GM12878 (cell line): ENCODE measurements around the gene MFSD6. TPM values are rescaled to one million over a fixed set of nuclear protein-coding genes. Genes with fewer than 3 reads are reported as not detected.

ENCODE experiments used
- ATAC-seq: fragments of 200-7000 bp; cut with Tn5 transposase; 3 replicates; pipeline ENCODE4 v1.9.1; 2020; ENCODE audit warnings: mild to moderate bottlenecking, moderate library complexity
- BruUV-seq: library from RNA; stranded (reverse); fragments of 400-500 nt; replicated peaks from 2 replicates; lab custom pipeline; 2021; lab: Mats Ljungman, UMichigan
- CTCF ChIA-PET: fragments of 300-600 bp; sonication (Branson Sonifier 250); formaldehyde crosslinking; extraction: SDS; loops from one replicate; lab custom pipeline; 2021; ENCODE audit warnings: inconsistent platforms; lab: Yijun Ruan, JAX
- POLR2A ChIA-PET: fragments of 350-600 bp; formaldehyde crosslinking; extraction: SDS; loops from one replicate; lab custom pipeline; 2021; ENCODE audit warnings: inconsistent platforms; lab: Charles Lee
- RAD21 ChIA-PET: fragments of 300-600 bp; sonication (Branson Sonifier 250); formaldehyde crosslinking; loops from one replicate; lab custom pipeline; 2023; ENCODE audit warnings: antibody characterized with exemption; ENCODE audit not compliant: unreplicated experiment; lab: Charles Lee
- SMC1A ChIA-PET: fragments of 300-600 bp; sonication (Branson Sonifier 250); formaldehyde crosslinking; loops from one replicate; lab custom pipeline; 2023; ENCODE audit not compliant: unreplicated experiment, uncharacterized antibody; lab: Charles Lee
- DNase-seq: peaks from one replicate; pipeline ENCODE4 v3.0.0-alpha.2; 2011; ENCODE audit warnings: low read depth, low spot score
- FAIRE-seq: peaks from 3 replicates; lab custom pipeline; 2011; peaks lifted over from hg19 to GRCh38; lab: Jason Lieb, UNC
- H2AFZ ChIP-seq: 2 replicates; pipeline ENCODE4 v1.6.0; 2011; ENCODE audit warnings: low read depth, low read length, control low read depth; ENCODE audit not compliant: control insufficient read depth
- H3K27ac ChIP-seq: 2 replicates; pipeline ENCODE4 v1.5.1; 2011; ENCODE audit warnings: control low read depth; ENCODE audit not compliant: control insufficient read depth, insufficient read depth
- H3K27me3 ChIP-seq, 2 experiments: replicated peaks in 1 of 2; 2 replicates each; pipeline versions ENCODE4 v1.6.0 to v1.6.1; 2011; ENCODE audit warnings: low read length in 1 of 2; ENCODE audit not compliant: control insufficient read depth in 2 of 2, insufficient read depth in 2 of 2
- H3K36me3 ChIP-seq, 2 experiments: 2 replicates each; pipeline ENCODE4 v1.5.1; 2011; ENCODE audit warnings: low read length in 1 of 2; ENCODE audit not compliant: control insufficient read depth in 2 of 2, insufficient read depth in 2 of 2
- H3K4me1 ChIP-seq: 2 replicates; pipeline ENCODE4 v1.6.1; 2011; ENCODE audit warnings: mild to moderate bottlenecking, low read length, moderate library complexity, mixed read lengths; ENCODE audit not compliant: control insufficient read depth, insufficient read depth
- H3K4me2 ChIP-seq: 2 replicates; pipeline ENCODE4 v1.6.0; 2011; ENCODE audit warnings: control low read depth; ENCODE audit not compliant: control insufficient read depth, insufficient read depth
- H3K4me3 ChIP-seq: fragments of 200-600 bp; sonication (generic); 2 replicates; pipeline ENCODE4 v1.5.1; 2016
- H3K79me2 ChIP-seq: 2 replicates; pipeline ENCODE4 v1.6.0; 2011; ENCODE audit warnings: low read length; ENCODE audit not compliant: control insufficient read depth, insufficient read depth
- H3K9ac ChIP-seq: 2 replicates; pipeline ENCODE4 v1.8.0; 2011; ENCODE audit warnings: low read length, control low read depth, mixed read lengths; ENCODE audit not compliant: control insufficient read depth, insufficient read depth
- H3K9me3 ChIP-seq: replicated peaks from 3 replicates; pipeline ENCODE4 v1.5.1; 2011; ENCODE audit warnings: mild to moderate bottlenecking, low read length; ENCODE audit not compliant: control insufficient read depth, insufficient read depth
- H4K20me1 ChIP-seq: 2 replicates; pipeline ENCODE4 v1.6.0; 2011; ENCODE audit not compliant: control insufficient read depth, insufficient read depth
- ASH2L ChIP-seq: fragments of 300-600, 200-600 bp; sonication (generic); IDR thresholded peaks from 2 replicates; pipeline ENCODE4 v1.6.1; 2017; ENCODE audit warnings: low read depth, mild to moderate bottlenecking, borderline replicate concordance
- ATF3 ChIP-seq: IDR thresholded peaks from 2 replicates; pipeline ENCODE4 v1.6.1; 2011; ENCODE audit warnings: low read depth, mild to moderate bottlenecking, low read length, moderate library complexity, borderline replicate concordance; ENCODE audit errors: extremely low read depth
- BCLAF1 ChIP-seq: fragments of 450-650 bp; IDR thresholded peaks from 2 replicates; pipeline ENCODE4 v1.6.1; 2017; ENCODE audit warnings: antibody characterized with exemption, mild to moderate bottlenecking, moderate library complexity
- CBX5 ChIP-seq: sonication (generic); IDR thresholded peaks from 2 replicates; pipeline ENCODE4 v1.6.1; 2016; ENCODE audit warnings: low read depth, moderate library complexity, mild to moderate bottlenecking, inconsistent platforms
- CHD1 ChIP-seq: IDR thresholded peaks from 2 replicates; pipeline ENCODE4 v1.6.1; 2012; ENCODE audit warnings: low read depth, low read length, improper control_type of control experiment
- CHD2 ChIP-seq: IDR thresholded peaks from 2 replicates; pipeline ENCODE4 v1.6.1; 2011; ENCODE audit warnings: low read depth, low read length, improper control_type of control experiment, borderline replicate concordance
- CUX1 ChIP-seq: IDR thresholded peaks from 2 replicates; pipeline ENCODE4 v1.6.1; 2012; ENCODE audit warnings: improper control_type of control experiment, low read depth, low read length; ENCODE audit not compliant: insufficient replicate concordance
- HCFC1 ChIP-seq: fragments of 150-350 bp; IDR thresholded peaks from 2 replicates; pipeline ENCODE4 v1.6.1; 2014; ENCODE audit warnings: low read length
- HSF1 ChIP-seq: fragments of 150-350 bp; IDR thresholded peaks from 2 replicates; pipeline ENCODE4 v1.6.1; 2014; ENCODE audit warnings: mild to moderate bottlenecking, low read depth, low read length
- MEF2B ChIP-seq: fragments of 450-650 bp; IDR thresholded peaks from 2 replicates; pipeline ENCODE4 v1.6.1; 2018; ENCODE audit warnings: mild to moderate bottlenecking, moderate library complexity; ENCODE audit not compliant: partially characterized antibody, poor library complexity, severe bottlenecking
- PAX8 ChIP-seq: fragments of 450-650 bp; IDR thresholded peaks from 2 replicates; pipeline ENCODE4 v1.6.1; 2017; ENCODE audit warnings: mild to moderate bottlenecking, moderate library complexity
- RFX5 ChIP-seq: IDR thresholded peaks from 2 replicates; pipeline ENCODE4 v1.6.1; 2011; ENCODE audit warnings: low read depth, low read length, improper control_type of control experiment
- SMARCA5 ChIP-seq: fragments of 450-650 bp; IDR thresholded peaks from 2 replicates; pipeline ENCODE4 v1.6.1; 2017; ENCODE audit warnings: mild to moderate bottlenecking
- YBX1 ChIP-seq: fragments of 450-650 bp; IDR thresholded peaks from 2 replicates; pipeline ENCODE4 v1.6.1; 2016; ENCODE audit warnings: antibody characterized with exemption
- WGBS: methylation state at CpG from one replicate; pipeline ENCODE4 v1.1.6; 2016; ENCODE audit warnings: low lambda C conversion rate; ENCODE audit not compliant: insufficient replicate concordance, insufficient coverage; ENCODE audit errors: missing lambda C conversion rate; 5-methylcytosine and 5-hydroxymethylcytosine counted together
- in situ Hi-C: fragments of 300-500 bp; cut with MboI; formaldehyde crosslinking; loops from 9 replicates; pipeline ENCODE4 v1.14.3; 2018; ENCODE audit warnings: mixed read lengths
- intact Hi-C: fragments of 100-400 bp; cut with micrococcal nuclease; formaldehyde crosslinking; loops from one replicate; pipeline ENCODE4 v1.14.2; 2022; ENCODE audit not compliant: unreplicated experiment
- polyA plus RNA-seq, 11 experiments: library from polyadenylated mRNA; depleted of rRNA in 4 of 11; unstranded in 6 of 11; stranded (reverse) in 5 of 11; fragments of >200 nt; fragmentation: Nextera tagmentation in 4 of 11; fragmentation: Illumina TruSeq in 1 of 11; extraction: Ambion mirVana in 4 of 11; extraction: Trizol in 1 of 11; gene quantifications; 1 replicate in 1 of 11; 2 replicates in 10 of 11; pipeline versions ENCODE4 v1.2.1 to v1.2.3, GENCODE V29; 2011 to 2016; ENCODE audit warnings: inconsistent platforms in 2 of 11, missing spikeins in 2 of 11, low read depth in 1 of 11
- total RNA-seq, 4 experiments: library from RNA; depleted of rRNA in 3 of 4; stranded (reverse); fragments of >200 nt in 3 of 4; fragmentation: Illumina TruSeq in 1 of 4; extraction: Trizol in 1 of 4; gene quantifications; 2 replicates each; pipeline versions ENCODE4 v1.2.1 to v1.2.3, GENCODE V29; 2013 to 2021

MFSD6 gene
- total and polyA plus RNA-seq, 10 of the 15 experiments (the other 5 are each of a cell fraction or from before 2014, with no cell fraction given): 6.7 to 42.6 (median 24.2) TPM

- H3K4me3 ChIP-seq: no peak overlapping the region
- H3K27me3 ChIP-seq: no peaks in the 10 kb centered on the region
- H3K9ac ChIP-seq: no peak overlapping the region
- ChIA-PET CTCF (interaction anchor here (1.2 kb wide), 1 partner anchor 20 kb away, joined by 3 read pairs; no protein-coding TSS in a partner anchor), RAD21 (no interaction called here), SMC1A (interaction anchor here (0.8 to 2.3 kb wide), 2 partner anchors 10 to 112 kb away, joined by 3 to 11 read pairs; no protein-coding TSS in a partner anchor), POLR2A (interaction anchor here (0.8 kb wide), 1 partner anchor 48 kb away, joined by 3 read pairs; no protein-coding TSS in a partner anchor)
- intact Hi-C loops (no loop called here), in situ Hi-C loops (loop anchor here (10.0 kb wide), 1 partner anchor 415 kb away; no protein-coding TSS in a partner anchor)
- H2AFZ ChIP-seq: no peak overlapping the region
- no peak overlapping the region for H3K4me2 ChIP-seq
- H3K9me3 ChIP-seq: no peaks in the 10 kb centered on the region
- ATAC-seq (no peak), DNase-seq (no peak), FAIRE-seq (no peak)
- no peaks in the 10 kb centered on the region for H4K20me1 ChIP-seq
- no peak overlapping the region for H3K27ac ChIP-seq
- WGBS: 98% methylated on average over 7 of the region's 7 CpGs
- H3K4me1 ChIP-seq: no peaks in the 10 kb centered on the region
- BruUV-seq: no TSS peak
- H3K79me2 ChIP-seq: no peaks in the 10 kb centered on the region
- peaks cover 2 to 15% of the 10 kb centered on the region in 2 experiments; a peak in 3 of 4 replicates for H3K36me3 ChIP-seq
- TF ChIP-seq HSF1 (no peak), PAX8 (no peak), YBX1 (no peak), ATF3 (no peak), HCFC1 (no peak), BCLAF1 (no peak), CBX5 (no peak), ASH2L (no peak), CHD1 (no peak), MEF2B (no peak), SMARCA5 (no peak), RFX5 (no peak), CHD2 (no peak), CUX1 (no peak)
These were observed 91.9 kb downstream of the MFSD6 start for GRCh38 chr2:190500054-190500502.
